Measurements from ENCODE around the gene CACNB4. TPM values are rescaled to one million over a fixed set of nuclear protein-coding genes. Genes with fewer than 3 reads are reported as not detected.
A peak's percentile ranks its signal among the peaks of the same experiment; 100 is the strongest.
"Not testable (repeated sequence)": the region's sequence is repeated elsewhere in the genome, so short reads cannot be mapped to it uniquely, and the experiment has no call there.

The CACNB4 gene
- total RNA-seq, 1 experiment from 2014 or later, result 1.00 TPM

- no peaks in the 10 kb centered on the region for H3K36me3 Mint-ChIP-seq (ENCODE audit: insufficient read depth, unreplicated experiment)
- intact Hi-C loops (cut with micrococcal nuclease; ENCODE audit: unreplicated experiment), result loop anchor here (2.0 to 10.0 kb wide), 5 partner anchors 21 to 551 kb away; no protein-coding TSS in a partner anchor
- peaks cover 6% of the 10 kb centered on the region for H3K27me3 Mint-ChIP-seq (ENCODE audit: insufficient read depth, unreplicated experiment)
- CTCF ChIA-PET, result interaction anchor here (0.6 to 1.5 kb wide), 11 partner anchors 11 to 411 kb away, joined by 3 to 10 read pairs (median 4); partner anchors contain the start of gene STAM2
- no peak overlapping the region for H3K27ac Mint-ChIP-seq (ENCODE audit: unreplicated experiment)
- H3K9me3 ChIP-seq, result no peaks in the 10 kb centered on the region
- H3K4me1 ChIP-seq, result no peaks in the 10 kb centered on the region
- no peaks in the 10 kb centered on the region for H3K27me3 ChIP-seq (replicated peaks; ENCODE audit: control insufficient read depth, insufficient read depth, low read length)
- peak overlapping the region; percentile 64 for H3K4me3 Mint-ChIP-seq (ENCODE audit: unreplicated experiment)
- POLR2A ChIA-PET, result no interaction called here
- BruUV-seq (replicated peaks), result no TSS peak
- peak; percentile 79 to 87 for DNase-seq
- H3K36me3 ChIP-seq (ENCODE audit: control insufficient read depth, insufficient read depth, low read length), result no peaks in the 10 kb centered on the region
- peaks cover 9% of the 10 kb centered on the region for H3K4me1 Mint-ChIP-seq (ENCODE audit: low read depth, unreplicated experiment)
- no peaks in the 10 kb centered on the region for H3K9me3 Mint-ChIP-seq (ENCODE audit: unreplicated experiment)
- no peak overlapping the region for H3K4me3 ChIP-seq (ENCODE audit: low read depth, low read length)
- peak; percentile 95 to 98 for TF ChIP-seq CTCF (IDR thresholded peaks at IDR 0.05; ENCODE audit: insufficient read depth in 1 of 2, low read depth in 1 of 2, low read length in 1 of 2, severe bottlenecking in 1 of 2, unreplicated experiment in 1 of 2)
Observed at GRCh38 chr2:152025678-152026287, 73.1 kb downstream of the CACNB4 start.

GRCh38 chr2:152024477-152024876, 74.4 kb downstream of the CACNB4 start:
- Histone ChIP-seq H3K4me3 (ENCODE audit: low read depth, low read length) (no peak overlapping the region), H3K27me3 (replicated peaks; ENCODE audit: control insufficient read depth, insufficient read depth, low read length) (no peaks in the 10 kb centered on the region), H3K36me3 (ENCODE audit: control insufficient read depth, insufficient read depth, low read length) (no peaks in the 10 kb centered on the region), H3K9me3 (no peaks in the 10 kb centered on the region), H3K4me1 (no peaks in the 10 kb centered on the region)
- intact Hi-C loops (cut with micrococcal nuclease; ENCODE audit: unreplicated experiment), result loop anchor here (2.0 to 10.0 kb wide), 4 partner anchors 20 to 550 kb away; no protein-coding TSS in a partner anchor
- Mint-ChIP-seq H3K4me1 (ENCODE audit: low read depth, unreplicated experiment) (peaks cover 9% of the 10 kb centered on the region), H3K36me3 (ENCODE audit: insufficient read depth, unreplicated experiment) (no peaks in the 10 kb centered on the region), H3K27ac (ENCODE audit: unreplicated experiment) (no peak overlapping the region), H3K9me3 (ENCODE audit: unreplicated experiment) (no peaks in the 10 kb centered on the region), H3K4me3 (ENCODE audit: unreplicated experiment) (no peak overlapping the region), H3K27me3 (ENCODE audit: insufficient read depth, unreplicated experiment) (peaks cover 13% of the 10 kb centered on the region)
- ChIA-PET POLR2A (no interaction called here), CTCF (interaction anchor here (1.2 kb wide), 1 partner anchor 410 kb away, joined by 3 read pairs; no protein-coding TSS in a partner anchor)
- TF ChIP-seq CTCF (IDR thresholded peaks at IDR 0.05; ENCODE audit: insufficient read depth in 1 of 2, low read depth in 1 of 2, low read length in 1 of 2, severe bottlenecking in 1 of 2, unreplicated experiment in 1 of 2), result no peak
- BruUV-seq (replicated peaks), result no TSS peak
- no peak for DNase-seq

DNA sequence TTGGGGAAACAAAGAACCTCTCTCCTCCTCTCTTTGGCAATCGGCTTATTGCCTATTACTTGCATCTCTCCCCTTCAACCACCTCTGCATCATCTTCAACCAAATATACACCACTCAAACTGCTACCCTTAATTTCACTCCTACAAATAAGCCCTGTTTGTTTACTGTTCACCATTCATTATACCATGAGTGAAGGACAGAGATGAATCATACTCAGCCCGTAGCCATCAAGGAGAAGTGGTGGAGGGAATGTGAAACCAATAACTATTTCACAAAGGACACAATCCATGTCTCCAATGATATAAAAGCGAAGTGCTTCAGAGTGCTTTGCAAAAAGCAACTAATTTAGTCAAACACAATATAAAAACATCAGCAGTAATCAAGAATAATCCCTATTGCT, 76.8 kb downstream of the CACNB4 start:
- no peak overlapping the region for H3K27ac Mint-ChIP-seq (ENCODE audit: unreplicated experiment)
- intact Hi-C loops (cut with micrococcal nuclease; ENCODE audit: unreplicated experiment), result loop anchor here (10.0 kb wide), 2 partner anchors 387 to 547 kb away; no protein-coding TSS in a partner anchor
- H3K4me3 Mint-ChIP-seq (ENCODE audit: unreplicated experiment), result no peak overlapping the region

DNA sequence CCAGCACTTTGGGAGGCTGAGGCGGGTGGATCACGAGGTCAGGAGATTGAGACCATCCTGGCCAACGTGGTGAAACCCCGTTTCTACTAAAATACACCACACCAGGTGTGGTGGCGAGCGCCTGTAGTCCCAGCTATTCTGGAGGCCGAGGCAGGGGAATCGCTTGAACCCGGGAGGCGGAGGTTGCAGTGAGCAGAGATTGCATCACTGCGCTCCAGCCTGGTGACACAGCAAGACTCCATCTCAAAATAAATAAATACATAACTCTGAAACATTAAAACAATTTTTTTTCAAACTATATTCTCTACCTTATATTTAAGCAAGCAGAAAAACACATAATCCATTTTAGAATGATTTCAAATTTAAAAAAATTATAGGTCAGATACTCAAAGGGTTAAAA, 77.8 kb downstream of the CACNB4 start:
- CTCF ChIA-PET; H3K4me1 ChIP-seq; DNase-seq; H3K9me3 ChIP-seq; H3K4me1 Mint-ChIP-seq (ENCODE audit: low read depth, unreplicated experiment); POLR2A ChIA-PET; H3K4me3 ChIP-seq (ENCODE audit: low read depth, low read length); H3K36me3 ChIP-seq (ENCODE audit: control insufficient read depth, insufficient read depth, low read length); H3K9me3 Mint-ChIP-seq (ENCODE audit: unreplicated experiment); H3K27ac Mint-ChIP-seq (ENCODE audit: unreplicated experiment); H3K36me3 Mint-ChIP-seq (ENCODE audit: insufficient read depth, unreplicated experiment); H3K27me3 ChIP-seq (replicated peaks; ENCODE audit: control insufficient read depth, insufficient read depth, low read length); H3K4me3 Mint-ChIP-seq (ENCODE audit: unreplicated experiment); BruUV-seq (replicated peaks): not testable (repeated sequence)
- intact Hi-C loops (cut with micrococcal nuclease; ENCODE audit: unreplicated experiment), result loop anchor here (10.0 kb wide), 2 partner anchors 386 to 546 kb away; no protein-coding TSS in a partner anchor
- H3K27me3 Mint-ChIP-seq (ENCODE audit: insufficient read depth, unreplicated experiment), result peaks cover 12% of the 10 kb centered on the region

More for the DNA sequence above, 76.8 kb downstream of the CACNB4 start:
- H3K9me3 Mint-ChIP-seq (ENCODE audit: unreplicated experiment), result no peaks in the 10 kb centered on the region
- Histone ChIP-seq H3K4me3 (ENCODE audit: low read depth, low read length) (no peak overlapping the region), H3K4me1 (no peaks in the 10 kb centered on the region), H3K27me3 (replicated peaks; ENCODE audit: control insufficient read depth, insufficient read depth, low read length) (no peaks in the 10 kb centered on the region), H3K9me3 (no peaks in the 10 kb centered on the region), H3K36me3 (ENCODE audit: control insufficient read depth, insufficient read depth, low read length) (no peaks in the 10 kb centered on the region)
- TF ChIP-seq CTCF (IDR thresholded peaks at IDR 0.05; ENCODE audit: insufficient read depth in 1 of 2, low read depth in 1 of 2, low read length in 1 of 2, severe bottlenecking in 1 of 2, unreplicated experiment in 1 of 2), result no peak
- H3K4me1 Mint-ChIP-seq (ENCODE audit: low read depth, unreplicated experiment), result peaks cover 9% of the 10 kb centered on the region
- peaks cover 12% of the 10 kb centered on the region for H3K27me3 Mint-ChIP-seq (ENCODE audit: insufficient read depth, unreplicated experiment)
- ChIA-PET POLR2A (no interaction called here), CTCF (no interaction called here)
- H3K36me3 Mint-ChIP-seq (ENCODE audit: insufficient read depth, unreplicated experiment), result no peaks in the 10 kb centered on the region
- DNase-seq, result no peak
- no TSS peak for BruUV-seq (replicated peaks)

Data from Caco-2 (cell line).